IPS DF 6.9 (cell line): ENCODE data around the gene ZDHHC14.
"Not testable (repeated sequence)": the region's sequence is repeated elsewhere in the genome, so short reads cannot be mapped to it uniquely, and the experiment has no call there.

Experiments used
- DNase-seq: peaks from one replicate; pipeline ENCODE4 v3.0.0-alpha.2; 2013; ENCODE audit warnings: low read depth, low spot score
- H3K27ac ChIP-seq: one replicate; pipeline ENCODE4 v1.5.1; 2013; ENCODE audit warnings: low read length, control low read depth
- H3K27me3 ChIP-seq: 2 replicates; pipeline ENCODE4 v1.6.1; 2013; ENCODE audit warnings: mild to moderate bottlenecking, low read length; ENCODE audit not compliant: control insufficient read depth, insufficient read depth
- H3K36me3 ChIP-seq: 2 replicates; pipeline ENCODE4 v1.6.1; 2013; ENCODE audit warnings: low read length; ENCODE audit not compliant: control insufficient read depth, insufficient read depth
- H3K4me1 ChIP-seq: 2 replicates; pipeline ENCODE4 v1.6.1; 2013; ENCODE audit warnings: low read length; ENCODE audit not compliant: control insufficient read depth, insufficient read depth
- H3K4me3 ChIP-seq: 2 replicates; pipeline ENCODE4 v1.5.1; 2013; ENCODE audit warnings: mild to moderate bottlenecking, low read length
- H3K9me3 ChIP-seq: 2 replicates; pipeline ENCODE4 v1.6.1; 2013; ENCODE audit warnings: low read length, inconsistent platforms; ENCODE audit not compliant: control insufficient read depth, insufficient read depth
- WGBS: extraction: QIAGEN DNeasy Blood & Tissue Kit; methylation state at CpG from one replicate; pipeline ENCODE4 v1.1.7; 2013; ENCODE audit warnings: mixed read lengths, missing lambda C conversion rate; ENCODE audit not compliant: insufficient read length, insufficient coverage; 5-methylcytosine and 5-hydroxymethylcytosine counted together

ZDHHC14 gene

DNA sequence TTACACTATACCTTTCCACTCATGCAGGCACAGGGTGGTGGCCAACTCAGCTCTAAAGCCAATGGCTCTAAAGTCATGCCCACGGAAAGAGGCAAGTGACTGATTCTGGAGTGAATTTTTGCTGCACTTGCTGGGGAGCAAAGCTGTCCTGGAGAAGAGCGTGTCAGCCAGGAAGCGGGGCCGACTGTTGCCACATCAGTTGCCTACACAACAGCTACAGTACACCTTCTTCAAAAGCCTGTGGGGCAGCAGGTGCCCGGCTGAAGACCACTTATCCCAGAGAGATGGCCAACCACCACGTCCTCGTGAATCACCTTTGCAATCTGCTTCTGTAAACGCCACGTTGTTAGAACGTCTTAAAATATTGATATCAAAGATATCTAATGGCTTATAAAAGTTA is 179.1 kb downstream of the ZDHHC14 start:
- not testable (repeated sequence) for H3K27ac ChIP-seq, H3K27me3 ChIP-seq, H3K9me3 ChIP-seq, H3K36me3 ChIP-seq, H3K4me1 ChIP-seq, DNase-seq, H3K4me3 ChIP-seq
- no CpG with 5 or more reads among the region's 10 CpGs for WGBS

DNA sequence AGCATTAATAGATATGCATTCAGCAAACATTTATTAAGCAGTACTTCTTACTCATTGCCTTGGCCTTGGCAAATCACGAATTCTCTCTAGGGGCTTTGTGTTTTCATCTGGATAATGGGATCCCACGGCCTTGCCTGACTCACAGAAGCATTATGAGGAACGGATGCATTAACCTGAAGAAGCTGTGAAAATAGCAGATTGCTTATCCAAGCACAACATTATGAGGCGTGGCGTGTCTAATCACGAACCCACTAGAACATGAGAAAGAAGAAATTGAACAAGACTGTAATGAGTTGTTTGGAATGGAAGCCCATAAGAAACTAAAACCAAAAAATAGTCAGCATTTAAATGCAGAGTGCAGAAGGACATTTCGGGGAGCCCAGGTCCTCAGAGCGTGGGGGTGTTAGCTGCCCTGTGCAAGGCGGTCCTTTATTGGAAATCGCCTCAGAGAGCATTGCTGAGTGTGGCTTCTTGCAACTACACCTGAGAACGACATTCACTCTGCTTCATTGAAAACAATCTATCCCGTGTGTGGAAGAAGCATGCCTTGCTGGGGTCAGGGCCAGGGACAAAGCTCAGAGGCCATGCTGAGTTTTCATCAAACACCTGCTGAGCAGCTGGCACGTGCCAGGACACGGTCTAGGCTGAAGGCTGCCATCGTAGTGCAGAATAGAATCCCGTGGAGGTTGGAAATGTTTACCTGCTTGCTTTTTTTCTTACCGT is 179.9 kb downstream of the ZDHHC14 start:
- H3K27ac ChIP-seq: no peak overlapping the region
- H3K9me3 ChIP-seq: no peaks in the 10 kb centered on the region
- WGBS: no CpG with 5 or more reads among the region's 17 CpGs
- H3K36me3 ChIP-seq: no peaks in the 10 kb centered on the region
- DNase-seq: no peak
- no peaks in the 10 kb centered on the region for H3K27me3 ChIP-seq
- H3K4me1 ChIP-seq: 0 out of 2 replicates have a peak, but pooled peaks cover 2% of the 10 kb centered on the region
- H3K4me3 ChIP-seq: no peak overlapping the region

DNA sequence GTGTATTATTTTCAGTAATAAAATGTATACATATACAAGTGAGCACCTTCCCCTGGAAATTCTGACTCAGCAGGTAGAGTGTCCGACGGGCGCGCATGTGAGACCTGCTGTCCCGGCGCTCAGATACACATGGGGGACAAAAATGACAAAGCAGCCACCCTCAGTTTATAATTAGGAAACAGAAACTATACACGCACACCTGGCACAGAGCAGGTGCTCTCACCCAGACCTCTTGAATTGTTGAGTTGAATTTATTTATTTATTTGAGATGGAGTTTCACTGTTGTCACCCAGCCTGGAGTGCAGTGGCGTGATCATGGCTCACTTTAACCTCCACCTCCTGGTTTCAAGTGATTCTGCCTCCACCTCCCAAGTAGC is 180.4 kb downstream of the ZDHHC14 start:
- no peak overlapping the region for H3K4me3 ChIP-seq
- 0 out of 2 replicates have a peak, but pooled peaks cover 2% of the 10 kb centered on the region for H3K4me1 ChIP-seq
- H3K9me3 ChIP-seq: no peaks in the 10 kb centered on the region
- no peak for DNase-seq
- H3K36me3 ChIP-seq: no peaks in the 10 kb centered on the region
- no peaks in the 10 kb centered on the region for H3K27me3 ChIP-seq
- no CpG with 5 or more reads among the region's 8 CpGs for WGBS
- H3K27ac ChIP-seq: no peak overlapping the region

DNA sequence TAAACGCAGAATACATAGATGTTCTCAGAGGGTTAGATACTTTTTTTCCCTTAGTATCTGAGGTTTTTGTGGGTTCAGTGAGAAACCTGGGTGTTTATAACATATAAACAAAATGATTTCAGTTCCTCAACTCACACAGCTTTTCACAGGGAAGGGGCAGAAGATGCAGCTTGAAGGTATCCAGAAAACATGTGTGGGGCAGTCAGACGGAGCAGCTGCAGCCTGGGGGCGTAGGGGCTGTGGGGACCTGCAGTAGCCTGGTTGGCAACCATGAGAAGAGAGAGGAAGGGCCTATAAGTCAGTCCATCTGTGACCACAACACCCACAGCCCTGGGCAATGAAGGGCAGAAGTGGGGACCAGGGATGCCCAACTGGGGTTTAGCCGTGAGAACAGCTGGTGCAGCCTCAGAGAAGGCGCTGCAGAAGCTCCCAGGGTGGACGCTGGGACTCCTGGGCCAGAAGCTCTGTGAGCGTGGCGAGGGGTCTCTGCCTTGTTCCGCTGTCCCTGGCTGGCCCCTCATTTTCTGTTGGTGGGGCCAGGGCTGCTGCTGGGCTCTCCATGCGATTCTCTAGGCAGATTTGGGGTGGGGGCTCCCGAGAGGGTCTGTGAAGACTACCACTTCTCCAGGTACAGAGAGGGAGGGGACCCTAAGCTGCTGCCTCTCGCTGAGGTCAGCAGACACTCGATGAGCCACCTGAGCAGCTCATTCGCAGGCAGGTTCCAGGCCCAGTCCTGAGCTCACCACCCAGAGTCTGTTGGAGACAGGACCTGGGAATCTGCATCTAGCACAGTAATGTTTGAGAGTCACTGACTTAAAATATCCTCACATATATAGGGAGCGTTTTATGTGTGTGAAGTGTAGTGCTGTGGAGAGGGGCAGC is 181.2 kb downstream of the ZDHHC14 start:
- Histone ChIP-seq H3K27me3 (no peaks in the 10 kb centered on the region), H3K27ac (no peak overlapping the region), H3K4me3 (no peak overlapping the region), H3K36me3 (no peaks in the 10 kb centered on the region), H3K4me1 (no peaks in the 10 kb centered on the region), H3K9me3 (no peaks in the 10 kb centered on the region)
- DNase-seq: no peak
- no CpG with 5 or more reads among the region's 15 CpGs for WGBS

DNA sequence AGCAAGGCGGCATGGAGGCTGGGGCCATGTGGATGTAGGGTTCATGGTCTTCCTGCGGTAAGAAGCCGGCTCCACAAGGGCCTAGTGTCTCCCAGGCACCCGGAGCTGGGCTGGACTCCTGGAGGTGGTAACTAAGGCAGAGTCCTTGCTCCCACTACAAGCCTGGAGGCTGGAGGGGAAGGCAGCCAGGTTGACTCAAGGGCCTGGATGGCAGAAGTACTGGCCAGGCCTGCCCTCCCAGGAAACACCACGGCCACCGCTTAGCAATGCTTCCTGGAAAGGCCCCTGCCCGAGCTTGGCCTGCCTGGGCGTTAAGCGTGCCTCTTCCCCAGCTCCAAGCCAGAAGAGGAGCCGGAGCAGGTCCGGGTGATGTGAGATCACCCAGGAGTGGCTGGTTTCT is 182.0 kb downstream of the ZDHHC14 start:
- H3K27ac ChIP-seq: no peak overlapping the region
- no peaks in the 10 kb centered on the region for H3K27me3 ChIP-seq
- no peaks in the 10 kb centered on the region for H3K9me3 ChIP-seq
- no peaks in the 10 kb centered on the region for H3K4me1 ChIP-seq
- DNase-seq: no peak
- WGBS: no CpG with 5 or more reads among the region's 11 CpGs
- no peaks in the 10 kb centered on the region for H3K36me3 ChIP-seq
- no peak overlapping the region for H3K4me3 ChIP-seq

DNA sequence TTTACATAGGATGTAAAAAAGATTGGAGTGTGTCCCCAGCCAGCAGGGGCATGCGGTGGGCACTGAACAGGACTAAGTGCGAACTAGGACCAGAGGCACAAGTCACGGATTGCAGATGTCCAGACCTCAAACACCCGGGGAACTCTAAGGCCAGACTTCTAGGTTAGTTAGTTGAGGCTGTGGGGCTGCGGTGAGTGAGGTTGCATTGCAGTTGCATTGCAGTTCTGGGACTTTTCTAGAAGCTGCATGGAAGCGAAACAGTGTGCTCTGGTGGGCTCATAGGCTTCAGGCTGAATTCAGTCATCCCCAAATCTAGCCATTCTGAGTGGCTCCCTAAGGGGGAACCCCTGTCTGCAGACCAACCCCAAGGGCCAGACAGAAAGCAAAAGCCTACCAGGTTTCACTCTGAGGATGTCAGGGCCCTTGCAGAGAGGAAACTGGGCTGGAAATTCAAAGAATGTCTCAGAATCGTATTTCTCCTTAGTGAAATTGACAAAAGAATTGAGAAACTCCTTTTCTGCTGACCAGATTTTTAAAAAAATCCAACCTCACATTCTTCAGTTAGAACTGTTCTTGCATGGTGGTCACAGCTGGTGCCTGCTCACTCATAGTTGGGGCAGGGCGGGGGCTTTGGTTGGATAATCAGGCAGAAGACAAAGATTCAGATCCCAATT is 182.8 kb downstream of the ZDHHC14 start:
- WGBS: no CpG with 5 or more reads among the region's 8 CpGs
- no peaks in the 10 kb centered on the region for H3K27me3 ChIP-seq
- DNase-seq: no peak
- no peak overlapping the region for H3K4me3 ChIP-seq
- H3K4me1 ChIP-seq: no peaks in the 10 kb centered on the region
- no peaks in the 10 kb centered on the region for H3K36me3 ChIP-seq
- no peaks in the 10 kb centered on the region for H3K9me3 ChIP-seq
- no peak overlapping the region for H3K27ac ChIP-seq

DNA sequence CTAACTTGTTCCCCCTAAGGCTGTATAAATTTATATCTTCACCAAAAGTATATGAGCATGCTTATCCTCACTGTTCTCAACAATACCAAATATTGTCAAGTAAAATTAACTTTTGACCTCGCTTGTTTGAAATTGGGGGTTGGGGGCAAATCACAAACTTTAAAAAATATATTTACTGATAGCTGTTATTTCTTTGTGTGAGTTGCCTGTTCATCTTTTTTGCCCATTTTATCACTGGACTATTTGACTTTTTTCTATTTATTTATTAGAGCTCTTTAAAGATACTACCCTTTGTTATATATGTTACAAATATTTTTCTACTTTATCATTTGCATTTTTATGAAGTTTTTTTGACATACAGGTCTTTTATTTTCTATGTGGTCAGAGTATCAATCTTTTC is 187.7 kb downstream of the ZDHHC14 start:
- no peaks in the 10 kb centered on the region for H3K27me3 ChIP-seq
- no peaks in the 10 kb centered on the region for H3K9me3 ChIP-seq
- no peaks in the 10 kb centered on the region for H3K36me3 ChIP-seq
- H3K4me3 ChIP-seq: no peak overlapping the region
- no CpG with 5 or more reads among the region's 1 CpG for WGBS
- H3K27ac ChIP-seq: no peak overlapping the region
- H3K4me1 ChIP-seq: 0 out of 2 replicates have a peak, but pooled peaks cover 2% of the 10 kb centered on the region
- DNase-seq: no peak

DNA sequence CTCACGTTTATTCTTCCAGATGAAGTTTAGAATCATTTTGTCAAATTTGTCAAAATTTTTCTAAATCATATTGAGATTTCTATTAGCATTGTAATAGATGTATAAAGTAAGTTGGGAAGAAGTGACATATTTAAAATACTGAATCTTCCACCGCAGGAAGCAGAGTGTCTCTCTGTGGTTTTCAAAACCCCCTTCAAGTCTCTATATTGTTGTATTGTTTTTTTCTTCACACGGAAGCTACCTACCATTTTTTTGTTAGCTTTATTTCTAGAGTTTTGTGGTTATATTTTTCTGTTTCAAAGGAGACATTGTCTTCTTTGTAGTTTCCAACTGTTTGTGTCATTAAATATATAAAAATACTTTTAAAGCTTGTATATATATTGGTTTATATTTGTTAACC is 188.6 kb downstream of the ZDHHC14 start:
- no peaks in the 10 kb centered on the region for H3K27me3 ChIP-seq
- H3K4me3 ChIP-seq: no peak overlapping the region
- no peak for DNase-seq
- WGBS: no CpG with 5 or more reads among the region's 3 CpGs
- no peak overlapping the region for H3K27ac ChIP-seq
- H3K9me3 ChIP-seq: no peaks in the 10 kb centered on the region
- 0 out of 2 replicates have a peak, but pooled peaks cover 2% of the 10 kb centered on the region for H3K4me1 ChIP-seq
- no peaks in the 10 kb centered on the region for H3K36me3 ChIP-seq

DNA sequence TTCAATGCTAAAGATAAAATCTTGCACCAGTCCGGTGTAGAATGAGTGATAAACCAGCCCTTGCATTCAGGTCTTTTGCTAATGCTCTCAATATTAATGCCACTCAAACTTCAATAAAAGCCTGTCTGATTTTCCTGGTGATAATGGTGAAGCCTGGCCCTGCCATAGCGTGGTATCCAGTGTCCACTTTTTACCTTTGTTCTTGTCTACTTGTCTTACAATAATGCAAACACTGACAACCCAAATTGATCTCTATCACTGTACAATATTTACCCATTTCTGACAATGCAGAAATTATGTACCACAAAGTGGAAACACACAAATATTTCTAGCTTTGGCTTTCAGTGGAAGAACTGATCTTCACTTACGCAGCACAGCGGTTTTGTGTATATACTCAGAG is 189.1 kb downstream of the ZDHHC14 start:
- Histone ChIP-seq H3K4me3 (no peak overlapping the region), H3K4me1 (0 out of 2 replicates have a peak, but pooled peaks cover 2% of the 10 kb centered on the region), H3K27me3 (no peaks in the 10 kb centered on the region), H3K9me3 (no peaks in the 10 kb centered on the region), H3K27ac (no peak overlapping the region), H3K36me3 (no peaks in the 10 kb centered on the region)
- DNase-seq: no peak
- no CpG with 5 or more reads among the region's 4 CpGs for WGBS

DNA sequence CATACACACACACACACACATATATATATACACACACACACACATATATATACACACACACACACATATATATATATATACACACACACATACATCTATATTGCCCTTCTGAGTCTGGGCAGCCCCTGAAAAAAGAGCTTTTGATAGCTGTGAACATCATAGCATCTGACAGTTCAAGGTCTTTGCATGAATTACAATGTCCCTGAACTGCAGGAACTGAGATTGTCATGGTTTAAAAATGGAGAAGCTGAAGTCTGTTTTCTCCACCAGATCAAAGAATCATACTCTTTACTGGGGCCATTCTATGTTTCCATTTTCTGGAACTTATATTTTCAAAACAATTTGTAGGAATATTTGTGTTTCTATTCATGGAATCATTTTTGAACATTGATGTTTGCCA is 189.8 kb downstream of the ZDHHC14 start:
- H3K4me1 ChIP-seq: 0 out of 2 replicates have a peak, but pooled peaks cover 2% of the 10 kb centered on the region
- no peaks in the 10 kb centered on the region for H3K9me3 ChIP-seq
- no peaks in the 10 kb centered on the region for H3K27me3 ChIP-seq
- DNase-seq: no peak
- no peak overlapping the region for H3K4me3 ChIP-seq
- H3K36me3 ChIP-seq: no peaks in the 10 kb centered on the region
- H3K27ac ChIP-seq: no peak overlapping the region
